Ammon's horn (tissue), 1 donor: ENCODE measurements around the gene PTPDC1.

Experiments used
- DNase-seq: peaks from one replicate; pipeline ENCODE4 v3.0.0-alpha.2; 2016; ENCODE audit warnings: low spot score

PTPDC1 gene

GRCh38 chr9:94084314-94084713 is at the start of gene PTPDC1:
Gene PTPDC1, plus strand, starts transcription at chr9:94084464. Its CDS starts 67 bp downstream, at chr9:94084531.
- DNase-seq, result peak; percentile 95

- no peak for DNase-seq
Measured at GRCh38 chr9:94034511-94034910, 49.8 kb upstream of the PTPDC1 start.

GRCh38 chr9:94039786-94040185 is 44.5 kb upstream of the PTPDC1 start:
- DNase-seq, result no peak

GRCh38 chr9:94042516-94043360 is 41.5 kb upstream of the PTPDC1 start:
- no peak for DNase-seq

GRCh38 chr9:94054716-94055115 is 29.5 kb upstream of the PTPDC1 start:
- peak; percentile 51 for DNase-seq

GRCh38 chr9:94056442-94056974 is 27.8 kb upstream of the PTPDC1 start:
- DNase-seq, result no peak

GRCh38 chr9:94057918-94058317 is 26.3 kb upstream of the PTPDC1 start:
- DNase-seq, result no peak

- DNase-seq, result no peak
Measured at GRCh38 chr9:94061864-94062263, 22.4 kb upstream of the PTPDC1 start.

GRCh38 chr9:94065535-94065961 is 18.7 kb upstream of the PTPDC1 start:
- DNase-seq, result peak; percentile 85

- no peak for DNase-seq
Measured at GRCh38 chr9:94068257-94068656, 16.0 kb upstream of the PTPDC1 start.

- no peak for DNase-seq
Measured at GRCh38 chr9:94076557-94076956, 7.7 kb upstream of the PTPDC1 start.

GRCh38 chr9:94078086-94078485 is 6.2 kb upstream of the PTPDC1 start:
- DNase-seq, result no peak

- no peak for DNase-seq
Measured at GRCh38 chr9:94079236-94079635, 5.0 kb upstream of the PTPDC1 start.

GRCh38 chr9:94080249-94080648 is 4.0 kb upstream of the PTPDC1 start:
- no peak for DNase-seq

GRCh38 chr9:94081435-94081834 is 2.8 kb upstream of the PTPDC1 start:
- DNase-seq, result no peak

GRCh38 chr9:94081864-94082463 is 2.3 kb upstream of the PTPDC1 start:
- no peak for DNase-seq

- no peak for DNase-seq
Measured at GRCh38 chr9:94082553-94082952, 1.7 kb upstream of the PTPDC1 start.

- peak; percentile 15 for DNase-seq
Measured at GRCh38 chr9:94082956-94083355, 1.3 kb upstream of the PTPDC1 start.

- DNase-seq, result peak; percentile 83
Measured at GRCh38 chr9:94083384-94083783, 880 bp upstream of the PTPDC1 start.

- peak; percentile 27 for DNase-seq
Measured at GRCh38 chr9:94085062-94085639, 887 bp downstream of the PTPDC1 start.

GRCh38 chr9:94086486-94087345 is 2.5 kb downstream of the PTPDC1 start:
- DNase-seq, result no peak
